Epidermal melanocyte (primary cell): ENCODE data around the gene CYGB.
"Not testable (repeated sequence)": the region's sequence is repeated elsewhere in the genome, so short reads cannot be mapped to it uniquely, and the experiment has no call there.

Source experiments
- DNase-seq: peaks from one replicate; pipeline ENCODE4 v3.0.0; 2011; ENCODE audit warnings: low spot score; ENCODE audit not compliant: insufficient read length

The CYGB gene

GRCh38 chr17:76524598-76525512 is 12.7 kb downstream of the CYGB start:
- no peak for DNase-seq

GRCh38 chr17:76523084-76524037 is 14.1 kb downstream of the CYGB start:
- DNase-seq, result peak; percentile 64

GRCh38 chr17:76521683-76522082 is 15.8 kb downstream of the CYGB start:
- DNase-seq, result not testable (repeated sequence)

GRCh38 chr17:76521262-76521661 is 16.2 kb downstream of the CYGB start:
- DNase-seq, result no peak

- no peak for DNase-seq
These were observed 18.2 kb downstream of the CYGB start for GRCh38 chr17:76519048-76519966.

GRCh38 chr17:76517638-76518038 is 19.9 kb downstream of the CYGB start:
- no peak for DNase-seq

- no peak for DNase-seq
These were observed 22.1 kb downstream of the CYGB start for GRCh38 chr17:76515274-76515949.

- not testable (repeated sequence) for DNase-seq
These were observed 23.2 kb downstream of the CYGB start for GRCh38 chr17:76514355-76514754.

- DNase-seq, result no peak
These were observed 24.2 kb downstream of the CYGB start for GRCh38 chr17:76513306-76513692.

GRCh38 chr17:76512366-76513305 is 24.9 kb downstream of the CYGB start:
- no peak for DNase-seq

- DNase-seq, result no peak
These were observed 25.7 kb downstream of the CYGB start for GRCh38 chr17:76511668-76512365.

- DNase-seq, result no peak
These were observed 26.7 kb downstream of the CYGB start for GRCh38 chr17:76510831-76511244.

GRCh38 chr17:76508472-76509063 is 28.9 kb downstream of the CYGB start:
- DNase-seq, result not testable (repeated sequence)

- DNase-seq, result peak; percentile 77
These were observed 30.8 kb downstream of the CYGB start for GRCh38 chr17:76506408-76507345.

GRCh38 chr17:76504117-76504516 is 33.4 kb downstream of the CYGB start:
- DNase-seq, result no peak

- no peak for DNase-seq
These were observed 34.9 kb downstream of the CYGB start for GRCh38 chr17:76502341-76503211.
